Ovary (tissue), 3 donors: Measurements from ENCODE around the gene SART1.

Experiments
- POLR2A ChIP-seq: fragments of 450-650 bp; IDR thresholded peaks from one replicate; pipeline ENCODE4 v1.6.1; 2017; ENCODE audit warnings: antibody characterized with exemption, mild to moderate bottlenecking, moderate library complexity
- TF ChIP-seq, protein P1 (sequence below), 3 donors: fragments of 450-650 bp in 2 of 3; fragments of 200-600 bp in 1 of 3; IDR thresholded peaks; one replicate each; pipeline versions ENCODE4 v1.5.1 to v1.8.0; 2016 to 2022; ENCODE audit warnings: antibody characterized with exemption in 3 of 3, mild to moderate bottlenecking in 1 of 3
- donor health status: DM: no; HTN: no; CAD: no.

DNA sequence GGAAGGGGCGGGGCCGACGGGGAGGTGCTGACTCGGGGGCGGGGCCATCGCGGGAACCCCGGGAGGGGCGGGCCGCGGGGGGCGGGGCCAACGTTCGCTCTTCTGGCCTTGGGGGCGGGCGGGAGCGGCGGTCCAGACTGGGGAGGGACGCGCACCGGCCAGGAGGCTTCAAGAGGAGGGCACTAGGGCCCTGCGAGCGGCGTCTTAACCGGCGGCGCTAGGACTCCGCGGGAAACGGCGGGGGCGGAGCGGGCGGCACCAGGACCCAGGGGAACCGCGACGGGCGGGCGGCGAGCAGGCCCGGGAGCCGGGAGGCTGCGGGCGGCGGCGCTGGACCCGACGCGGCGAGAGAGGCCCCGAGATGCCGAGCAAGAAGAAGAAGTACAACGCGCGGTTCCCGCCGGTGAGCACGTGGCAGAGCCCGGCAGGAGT is 42.4 kb upstream of the SART1 start, which contains the start of gene DRAP1:
- TF ChIP-seq, protein P1, sequence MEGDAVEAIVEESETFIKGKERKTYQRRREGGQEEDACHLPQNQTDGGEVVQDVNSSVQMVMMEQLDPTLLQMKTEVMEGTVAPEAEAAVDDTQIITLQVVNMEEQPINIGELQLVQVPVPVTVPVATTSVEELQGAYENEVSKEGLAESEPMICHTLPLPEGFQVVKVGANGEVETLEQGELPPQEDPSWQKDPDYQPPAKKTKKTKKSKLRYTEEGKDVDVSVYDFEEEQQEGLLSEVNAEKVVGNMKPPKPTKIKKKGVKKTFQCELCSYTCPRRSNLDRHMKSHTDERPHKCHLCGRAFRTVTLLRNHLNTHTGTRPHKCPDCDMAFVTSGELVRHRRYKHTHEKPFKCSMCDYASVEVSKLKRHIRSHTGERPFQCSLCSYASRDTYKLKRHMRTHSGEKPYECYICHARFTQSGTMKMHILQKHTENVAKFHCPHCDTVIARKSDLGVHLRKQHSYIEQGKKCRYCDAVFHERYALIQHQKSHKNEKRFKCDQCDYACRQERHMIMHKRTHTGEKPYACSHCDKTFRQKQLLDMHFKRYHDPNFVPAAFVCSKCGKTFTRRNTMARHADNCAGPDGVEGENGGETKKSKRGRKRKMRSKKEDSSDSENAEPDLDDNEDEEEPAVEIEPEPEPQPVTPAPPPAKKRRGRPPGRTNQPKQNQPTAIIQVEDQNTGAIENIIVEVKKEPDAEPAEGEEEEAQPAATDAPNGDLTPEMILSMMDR (IDR thresholded peaks at IDR 0.05), result no peak
- peak; percentile 63 for TF ChIP-seq POLR2A
